ENCODE data around the gene HOXB2.

The HOXB2 gene

GRCh38 chr17:48500435-48501426 is 44.2 kb downstream of the HOXB2 start:
- peaks cover 16% of the 10 kb centered on the region for H3K27me3 Mint-ChIP-seq
- no peak overlapping the region for H3K4me3 Mint-ChIP-seq
- no peak overlapping the region for H3K27ac Mint-ChIP-seq
- no peaks in the 10 kb centered on the region for H3K9me3 Mint-ChIP-seq (ENCODE audit: low read depth)
- peaks cover 6% of the 10 kb centered on the region for H3K4me1 Mint-ChIP-seq (ENCODE audit: low read depth)
- no peaks in the 10 kb centered on the region for H3K36me3 Mint-ChIP-seq

DNA sequence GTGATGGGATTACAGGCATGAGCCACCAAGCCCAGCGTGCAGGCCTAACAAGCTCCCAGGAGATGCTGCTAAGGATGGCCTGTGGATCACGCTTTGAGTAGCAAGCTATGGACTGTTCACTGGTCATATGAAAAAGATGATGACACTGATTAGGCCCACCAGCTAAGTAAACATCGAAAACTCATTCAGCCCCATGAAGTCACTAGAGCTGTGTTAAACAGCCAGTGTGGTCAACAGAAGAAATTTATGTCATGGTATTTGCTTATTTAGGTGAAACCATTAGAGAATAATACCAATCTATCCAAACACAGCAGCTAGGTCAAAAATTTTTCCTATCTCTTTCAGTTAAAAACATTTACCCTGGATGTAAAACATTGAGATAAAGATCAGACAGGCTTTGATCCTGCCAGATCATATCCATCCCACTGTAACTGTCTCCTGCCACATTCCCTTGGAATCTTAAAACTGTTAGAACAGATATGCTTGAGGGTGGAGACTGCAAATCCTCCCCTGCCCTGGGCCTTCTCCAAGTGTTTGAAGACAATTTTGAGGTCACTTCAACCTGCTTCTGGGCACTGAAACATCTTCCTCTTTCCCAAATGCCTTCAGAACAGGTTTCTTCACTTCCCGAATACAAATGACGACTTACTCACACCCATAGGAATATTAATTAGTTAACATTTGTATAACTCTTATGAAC is 45.0 kb downstream of the HOXB2 start:
- Mint-ChIP-seq H3K9me3 (ENCODE audit: low read depth) (no peaks in the 10 kb centered on the region), H3K36me3 (no peaks in the 10 kb centered on the region), H3K27me3 (peaks cover 17% of the 10 kb centered on the region), H3K4me3 (no peak overlapping the region), H3K27ac (no peak overlapping the region), H3K4me1 (ENCODE audit: low read depth) (no peaks in the 10 kb centered on the region)

DNA sequence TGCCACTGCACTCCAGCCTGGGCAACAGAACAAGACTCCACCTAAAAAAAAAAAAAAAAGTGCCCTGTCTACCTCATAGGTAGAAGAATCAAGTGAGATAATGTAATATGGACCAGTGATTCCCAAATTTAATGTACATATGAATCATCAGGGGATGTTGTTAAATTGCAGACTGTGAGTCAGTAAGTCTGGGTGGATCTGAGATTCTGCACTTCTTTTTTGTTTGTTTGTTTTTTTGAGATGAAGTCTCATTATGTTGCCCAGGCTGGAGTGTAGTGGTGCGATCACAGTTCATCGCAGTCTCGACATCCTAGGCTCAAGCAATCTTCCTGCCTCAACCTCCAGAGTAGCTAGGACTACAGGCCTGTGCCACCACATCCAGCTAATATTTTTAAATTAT is 45.7 kb downstream of the HOXB2 start:
- H3K27me3 Mint-ChIP-seq, result peaks cover 23% of the 10 kb centered on the region
- H3K9me3 Mint-ChIP-seq (ENCODE audit: low read depth), result no peaks in the 10 kb centered on the region
- H3K36me3 Mint-ChIP-seq, result no peaks in the 10 kb centered on the region
- no peaks in the 10 kb centered on the region for H3K4me1 Mint-ChIP-seq (ENCODE audit: low read depth)
- H3K27ac Mint-ChIP-seq, result no peak overlapping the region
- no peak overlapping the region for H3K4me3 Mint-ChIP-seq

DNA sequence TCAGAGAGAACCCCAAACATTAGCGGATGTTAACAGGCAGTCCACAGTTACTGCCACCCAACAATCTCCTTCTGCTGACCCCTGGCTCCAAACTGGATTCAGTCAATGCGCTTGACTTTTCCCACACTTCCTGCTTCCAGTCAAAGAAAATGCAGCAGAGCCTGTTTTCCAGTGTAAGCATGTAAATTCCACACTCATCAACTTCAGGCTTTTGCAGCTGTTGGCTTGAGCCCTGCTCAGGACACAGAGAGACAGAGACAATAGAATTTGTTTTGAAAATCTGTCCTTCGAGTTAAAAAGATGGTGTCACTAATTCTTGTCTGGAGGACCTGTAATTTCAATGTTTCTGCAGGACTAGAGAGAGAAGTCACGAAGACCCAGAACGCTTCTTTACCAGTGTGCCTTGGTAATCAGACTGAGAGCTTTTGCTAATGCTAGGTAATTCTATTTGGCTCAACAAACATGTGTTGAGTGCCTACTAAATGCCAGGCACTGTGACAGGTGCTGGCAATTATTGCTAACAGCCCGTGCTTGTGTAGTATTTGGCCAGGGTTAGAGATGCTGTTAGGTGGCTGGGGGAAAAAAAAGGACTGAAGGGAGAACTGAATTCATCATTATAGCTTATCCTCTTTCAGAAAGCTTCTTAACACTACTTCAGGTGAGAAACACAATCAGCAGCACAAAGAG is 46.6 kb downstream of the HOXB2 start:
- Mint-ChIP-seq H3K9me3 (ENCODE audit: low read depth) (no peaks in the 10 kb centered on the region), H3K27me3 (peaks cover 25% of the 10 kb centered on the region), H3K27ac (no peak overlapping the region), H3K36me3 (no peaks in the 10 kb centered on the region), H3K4me3 (no peak overlapping the region), H3K4me1 (ENCODE audit: low read depth) (no peaks in the 10 kb centered on the region)

DNA sequence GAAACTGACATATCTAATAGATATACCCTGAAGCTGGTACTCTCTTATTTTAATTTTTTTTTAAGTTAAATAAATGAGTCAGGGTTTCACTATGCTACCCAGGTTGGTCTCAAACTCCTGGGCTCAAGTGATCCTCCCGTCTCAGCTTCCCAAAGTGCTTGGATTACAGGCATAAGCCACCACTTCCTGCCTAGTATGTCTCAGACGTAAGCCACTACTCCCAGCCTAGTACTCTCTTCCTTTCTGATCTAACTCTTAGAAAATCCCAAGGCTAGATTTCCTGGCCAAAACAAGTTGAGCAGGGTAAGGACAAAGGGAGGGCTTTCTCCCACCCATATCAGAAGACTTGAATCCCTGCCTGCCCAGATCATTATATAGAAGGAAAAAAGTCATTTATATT is 47.8 kb downstream of the HOXB2 start:
- Mint-ChIP-seq H3K9me3 (ENCODE audit: low read depth) (no peaks in the 10 kb centered on the region), H3K27me3 (peaks cover 22% of the 10 kb centered on the region), H3K4me3 (no peak overlapping the region), H3K4me1 (ENCODE audit: low read depth) (peaks cover 1% of the 10 kb centered on the region), H3K36me3 (no peaks in the 10 kb centered on the region), H3K27ac (no peak overlapping the region)

- Mint-ChIP-seq H3K27me3 (peaks cover 17% of the 10 kb centered on the region), H3K27ac (no peak overlapping the region), H3K4me1 (ENCODE audit: low read depth) (peaks cover 4% of the 10 kb centered on the region), H3K4me3 (no peak overlapping the region), H3K36me3 (no peaks in the 10 kb centered on the region), H3K9me3 (ENCODE audit: low read depth) (no peaks in the 10 kb centered on the region)
Observed at GRCh38 chr17:48494335-48494734, 50.6 kb downstream of the HOXB2 start.

All from activated naive CD8-positive, alpha-beta T cell (primary cell).